Measurements from ENCODE around the gene CEPT1. TPM values are rescaled to one million over a fixed set of nuclear protein-coding genes. Genes with fewer than 3 reads are reported as not detected.

CEPT1 gene
- total RNA-seq, 1 experiment from 2014 or later, result 33.6 TPM

GRCh38 chr1:111175349-111175748, 35.3 kb downstream of the CEPT1 start:
- TF ChIP-seq EZH2 (IDR thresholded peaks at IDR 0.05; ENCODE audit: low read depth) (no peak), CTCF (conservative IDR thresholded peaks at IDR 0.05) (no peak)
- no TSS peak for BruUV-seq (replicated peaks)
- peaks cover 45% of the 10 kb centered on the region for H3K36me3 ChIP-seq (ENCODE audit: low read depth)
- POLR2A ChIA-PET (ENCODE audit: unreplicated experiment), result interaction anchor here (0.6 kb wide), 1 partner anchor 36 kb away, joined by 4 read pairs; no protein-coding TSS in a partner anchor
- intact Hi-C loops (cut with micrococcal nuclease; ENCODE audit: unreplicated experiment), result no loop called here
- H3K4me2 ChIP-seq, result no peak overlapping the region
- H3K27me3 ChIP-seq (ENCODE audit: insufficient read depth, low read depth), result no peaks in the 10 kb centered on the region
- CTCF ChIA-PET, result no interaction called here
- H3K27ac ChIP-seq, result no peak overlapping the region
- no peak for DNase-seq
- no peaks in the 10 kb centered on the region for H3K4me1 ChIP-seq (replicated peaks; ENCODE audit: insufficient read depth)
- no peaks in the 10 kb centered on the region for H3K9me3 ChIP-seq (ENCODE audit: insufficient read depth, low read depth)
- no peak overlapping the region for H3K4me3 ChIP-seq
- no peaks in the 10 kb centered on the region; the same call in 1 of the 2 replicates for H3K79me2 ChIP-seq (ENCODE audit: low read depth)
- peaks cover 5% of the 10 kb centered on the region for H3F3A ChIP-seq (ENCODE audit: insufficient read depth, low read depth)
- H2AFZ ChIP-seq, result no peak overlapping the region
- H3K9me2 ChIP-seq (ENCODE audit: insufficient read depth), result no peaks in the 10 kb centered on the region
- H4K20me1 ChIP-seq (ENCODE audit: insufficient read depth), result no peaks in the 10 kb centered on the region

- Histone ChIP-seq H3K36me3 (ENCODE audit: low read depth) (peaks cover 47% of the 10 kb centered on the region), H3F3A (ENCODE audit: insufficient read depth, low read depth) (peaks cover 7% of the 10 kb centered on the region), H3K9me2 (ENCODE audit: insufficient read depth) (no peaks in the 10 kb centered on the region), H3K4me2 (no peak overlapping the region), H3K79me2 (ENCODE audit: low read depth) (no peaks in the 10 kb centered on the region), H2AFZ (no peak overlapping the region), H3K27ac (no peak overlapping the region), H3K4me1 (replicated peaks; ENCODE audit: insufficient read depth) (no peaks in the 10 kb centered on the region), H3K27me3 (ENCODE audit: insufficient read depth, low read depth) (no peaks in the 10 kb centered on the region), H4K20me1 (ENCODE audit: insufficient read depth) (no peaks in the 10 kb centered on the region), H3K9me3 (ENCODE audit: insufficient read depth, low read depth) (no peaks in the 10 kb centered on the region), H3K4me3 (no peak overlapping the region)
- ChIA-PET CTCF (no interaction called here), POLR2A (ENCODE audit: unreplicated experiment) (no interaction called here)
- no peak for DNase-seq
- no peak for TF ChIP-seq EZH2 (IDR thresholded peaks at IDR 0.05; ENCODE audit: low read depth)
- TF ChIP-seq CTCF (conservative IDR thresholded peaks at IDR 0.05), result no peak
- intact Hi-C loops (cut with micrococcal nuclease; ENCODE audit: unreplicated experiment), result no loop called here
- no TSS peak for BruUV-seq (replicated peaks)
Measured at GRCh38 chr1:111176678-111177077, 36.7 kb downstream of the CEPT1 start.

GRCh38 chr1:111179968-111180533, 40.0 kb downstream of the CEPT1 start:
- peaks cover 46% of the 10 kb centered on the region for H3K36me3 ChIP-seq (ENCODE audit: low read depth)
- H3K9me3 ChIP-seq (ENCODE audit: insufficient read depth, low read depth), result no peaks in the 10 kb centered on the region
- POLR2A ChIA-PET (ENCODE audit: unreplicated experiment), result no interaction called here
- no peak overlapping the region for H3K4me3 ChIP-seq
- no peaks in the 10 kb centered on the region for H3K27me3 ChIP-seq (ENCODE audit: insufficient read depth, low read depth)
- TF ChIP-seq CTCF (conservative IDR thresholded peaks at IDR 0.05), result no peak
- H3K4me2 ChIP-seq, result no peak overlapping the region
- no peaks in the 10 kb centered on the region for H3K4me1 ChIP-seq (replicated peaks; ENCODE audit: insufficient read depth)
- H3F3A ChIP-seq (ENCODE audit: insufficient read depth, low read depth), result peaks cover 12% of the 10 kb centered on the region
- no TSS peak for BruUV-seq (replicated peaks)
- H3K27ac ChIP-seq, result no peak overlapping the region
- no peak overlapping the region for H2AFZ ChIP-seq
- intact Hi-C loops (cut with micrococcal nuclease; ENCODE audit: unreplicated experiment), result no loop called here
- H3K79me2 ChIP-seq (ENCODE audit: low read depth), result no peaks in the 10 kb centered on the region
- CTCF ChIA-PET, result no interaction called here
- no peaks in the 10 kb centered on the region for H4K20me1 ChIP-seq (ENCODE audit: insufficient read depth)
- DNase-seq, result no peak
- no peaks in the 10 kb centered on the region for H3K9me2 ChIP-seq (ENCODE audit: insufficient read depth)
